NCI-H1048 (cell line): Measurements from ENCODE around the gene ZBTB21.
"Not testable (repeated sequence)": the region's sequence is repeated elsewhere in the genome, so short reads cannot be mapped to it uniquely, and the experiment has no call there.

ENCODE experiments used
- DNase-seq: peaks from one replicate; lab custom pipeline; 2025; lab: John Stamatoyannopoulos, UW

ZBTB21 gene

GRCh38 chr21:42019101-42019605, 9.0 kb upstream of the ZBTB21 start:
- DNase-seq, result no peak

GRCh38 chr21:42017022-42017421, 6.9 kb upstream of the ZBTB21 start:
- no peak for DNase-seq

- no peak for DNase-seq
Observed at GRCh38 chr21:42016364-42016985, 6.3 kb upstream of the ZBTB21 start.

GRCh38 chr21:42013931-42014330, 3.8 kb upstream of the ZBTB21 start:
- DNase-seq, result no peak

GRCh38 chr21:42013376-42013775, 3.2 kb upstream of the ZBTB21 start:
- no peak for DNase-seq

- no peak for DNase-seq
Observed at GRCh38 chr21:42012763-42013329, 2.7 kb upstream of the ZBTB21 start.

GRCh38 chr21:42012344-42012743, 2.2 kb upstream of the ZBTB21 start:
- no peak for DNase-seq

GRCh38 chr21:42010507-42011495, 641 bp upstream of the ZBTB21 start:
- no peak for DNase-seq

- no peak for DNase-seq
Observed at GRCh38 chr21:42009018-42009830, 936 bp downstream of the ZBTB21 start.

- DNase-seq, result no peak
Observed at GRCh38 chr21:42007356-42007940, 2.7 kb downstream of the ZBTB21 start.

GRCh38 chr21:42006765-42007164, 3.4 kb downstream of the ZBTB21 start:
- DNase-seq, result no peak

- DNase-seq, result no peak
Observed at GRCh38 chr21:42004406-42005199, 5.6 kb downstream of the ZBTB21 start.

- DNase-seq, result no peak
Observed at GRCh38 chr21:42003051-42003461, 7.1 kb downstream of the ZBTB21 start.

GRCh38 chr21:42002421-42002958, 7.7 kb downstream of the ZBTB21 start:
- DNase-seq, result no peak

- DNase-seq, result no peak
Observed at GRCh38 chr21:42001781-42002180, 8.4 kb downstream of the ZBTB21 start.

- DNase-seq, result no peak
Observed at GRCh38 chr21:42000908-42001307, 9.3 kb downstream of the ZBTB21 start.

- DNase-seq, result no peak
Observed at GRCh38 chr21:41997657-41998056, 12.5 kb downstream of the ZBTB21 start.

- no peak for DNase-seq
Observed at GRCh38 chr21:41995577-41995976, 14.6 kb downstream of the ZBTB21 start.

- not testable (repeated sequence) for DNase-seq
Observed at GRCh38 chr21:41994613-41995012, 15.5 kb downstream of the ZBTB21 start.

- no peak for DNase-seq
Observed at GRCh38 chr21:41993744-41994143, 16.4 kb downstream of the ZBTB21 start.
